Trophoblast cell (in vitro differentiated cells and primary cell): ENCODE results near the gene ALPI.

ENCODE experiments used
- DNase-seq, 2 donors: peaks; one replicate each; pipeline ENCODE4 v3.0.0-alpha.2; 2016
- H2AFZ ChIP-seq: 2 replicates; pipeline ENCODE4 v1.6.1; 2013; ENCODE audit warnings: low read length, moderate library complexity, mild to moderate bottlenecking; ENCODE audit not compliant: insufficient read depth, poor library complexity
- H2AK5ac ChIP-seq: 2 replicates; pipeline ENCODE4 v1.6.1; 2013; ENCODE audit warnings: mild to moderate bottlenecking, low read length
- H2BK120ac ChIP-seq: 2 replicates; pipeline ENCODE4 v1.6.1; 2013; ENCODE audit warnings: low read length, mild to moderate bottlenecking, moderate library complexity; ENCODE audit not compliant: insufficient read depth, poor library complexity
- H2BK12ac ChIP-seq: 2 replicates; pipeline ENCODE4 v1.6.1; 2013; ENCODE audit warnings: mild to moderate bottlenecking, low read length, moderate library complexity
- H2BK5ac ChIP-seq: 2 replicates; pipeline ENCODE4 v1.6.1; 2013; ENCODE audit warnings: low read length, low read depth, moderate library complexity, mild to moderate bottlenecking; ENCODE audit not compliant: poor library complexity
- H3K14ac ChIP-seq: 2 replicates; pipeline ENCODE4 v1.6.1; 2013; ENCODE audit warnings: mild to moderate bottlenecking, low read length
- H3K18ac ChIP-seq: 2 replicates; pipeline ENCODE4 v1.6.1; 2013; ENCODE audit warnings: mild to moderate bottlenecking, low read length
- H3K23ac ChIP-seq: 2 replicates; pipeline ENCODE4 v1.6.1; 2013; ENCODE audit warnings: low read length
- H3K27ac ChIP-seq: 2 replicates; pipeline ENCODE4 v1.5.1; 2013; ENCODE audit warnings: low read depth, mild to moderate bottlenecking, inconsistent platforms, low read length, moderate library complexity
- H3K27me3 ChIP-seq: 2 replicates; pipeline ENCODE4 v1.6.1; 2013; ENCODE audit warnings: inconsistent platforms, mild to moderate bottlenecking, low read length, moderate library complexity; ENCODE audit not compliant: insufficient read depth
- H3K36me3 ChIP-seq, 2 experiments: 1 replicate in 1 of 2; 2 replicates in 1 of 2; pipeline ENCODE4 v1.6.1; 2013; ENCODE audit warnings: low read length in 2 of 2, mild to moderate bottlenecking in 2 of 2, moderate library complexity in 1 of 2; ENCODE audit not compliant: insufficient read depth in 2 of 2, control insufficient read depth in 1 of 2
- H3K4ac ChIP-seq: 2 replicates; pipeline ENCODE4 v1.6.1; 2013; ENCODE audit warnings: low read depth, mild to moderate bottlenecking, low read length, moderate library complexity
- H3K4me1 ChIP-seq, 2 experiments: 1 replicate in 1 of 2; 2 replicates in 1 of 2; pipeline ENCODE4 v1.6.1; 2013; ENCODE audit warnings: low read length in 2 of 2, mild to moderate bottlenecking in 2 of 2, moderate library complexity in 1 of 2; ENCODE audit not compliant: insufficient read depth in 2 of 2, control insufficient read depth in 1 of 2
- H3K4me2 ChIP-seq: 2 replicates; pipeline ENCODE4 v1.6.1; 2013; ENCODE audit warnings: inconsistent platforms, mild to moderate bottlenecking, low read length, moderate library complexity
- H3K4me3 ChIP-seq: 2 replicates; pipeline ENCODE4 v1.5.1; 2013; ENCODE audit warnings: mild to moderate bottlenecking, low read depth, low read length, inconsistent platforms
- H3K79me1 ChIP-seq: one replicate; pipeline ENCODE4 v1.6.1; 2013; ENCODE audit warnings: low read length
- H3K79me2 ChIP-seq: 2 replicates; pipeline ENCODE4 v1.6.1; 2013; ENCODE audit warnings: low read length, mild to moderate bottlenecking; ENCODE audit not compliant: control insufficient read depth, insufficient read depth, poor library complexity
- H3K9ac ChIP-seq: 2 replicates; pipeline ENCODE4 v1.6.1; 2013; ENCODE audit warnings: mild to moderate bottlenecking, low read length
- H3K9me3 ChIP-seq: 2 replicates; pipeline ENCODE4 v1.6.1; 2013; ENCODE audit warnings: low read depth, mild to moderate bottlenecking, control low read depth, inconsistent platforms, low read length; ENCODE audit not compliant: insufficient read depth
- H4K12ac ChIP-seq: 2 replicates; pipeline ENCODE4 v1.6.1; 2013; ENCODE audit warnings: low read depth, mild to moderate bottlenecking, low read length, moderate library complexity
- H4K8ac ChIP-seq: 2 replicates; pipeline ENCODE4 v1.6.1; 2013; ENCODE audit warnings: low read depth, mild to moderate bottlenecking, low read length, moderate library complexity
- H4K91ac ChIP-seq: one replicate; pipeline ENCODE4 v1.6.1; 2013; ENCODE audit warnings: low read depth, mild to moderate bottlenecking, low read length, moderate library complexity
- WGBS: extraction: QIAGEN DNeasy Blood & Tissue Kit; methylation state at CpG from one replicate; pipeline ENCODE4 v1.1.7; 2013; ENCODE audit warnings: missing lambda C conversion rate; ENCODE audit not compliant: insufficient read length, insufficient coverage; ENCODE audit errors: extremely low coverage; 5-methylcytosine and 5-hydroxymethylcytosine counted together

The ALPI gene

GRCh38 chr2:232465061-232465460 lies 9.1 kb downstream of the ALPI start:
- H3K4ac ChIP-seq = no peak overlapping the region
- no peak overlapping the region for H3K27ac ChIP-seq
- no peak overlapping the region for H2BK12ac ChIP-seq
- no peaks in the 10 kb centered on the region for H3K79me2 ChIP-seq
- no peak overlapping the region for H3K9ac ChIP-seq
- no peak overlapping the region for H2AFZ ChIP-seq
- H3K18ac ChIP-seq = no peak overlapping the region
- H3K36me3 ChIP-seq = no peaks in the 10 kb centered on the region
- H4K8ac ChIP-seq = no peak overlapping the region
- WGBS = no CpG with 5 or more reads among the region's 6 CpGs
- H3K14ac ChIP-seq = no peak overlapping the region
- H2BK5ac ChIP-seq = no peak overlapping the region
- DNase-seq = no peak
- no peak overlapping the region for H2AK5ac ChIP-seq
- H2BK120ac ChIP-seq = no peak overlapping the region
- H3K4me2 ChIP-seq = no peak overlapping the region
- H3K27me3 ChIP-seq = no peaks in the 10 kb centered on the region
- H3K23ac ChIP-seq = no peak overlapping the region
- H3K79me1 ChIP-seq = no peaks in the 10 kb centered on the region
- no peak overlapping the region for H4K12ac ChIP-seq
- no peaks in the 10 kb centered on the region for H3K4me1 ChIP-seq
- H3K4me3 ChIP-seq = no peak overlapping the region
- H4K91ac ChIP-seq = no peak overlapping the region
- H3K9me3 ChIP-seq = no peaks in the 10 kb centered on the region

- no peaks in the 10 kb centered on the region for H3K4me1 ChIP-seq
- H3K27me3 ChIP-seq = no peaks in the 10 kb centered on the region
- H2BK12ac ChIP-seq = no peak overlapping the region
- no peak overlapping the region for H4K8ac ChIP-seq
- H3K4ac ChIP-seq = no peak overlapping the region
- H3K4me2 ChIP-seq = no peak overlapping the region
- no CpG with 5 or more reads among the region's 7 CpGs for WGBS
- H2AFZ ChIP-seq = no peak overlapping the region
- H3K27ac ChIP-seq = no peak overlapping the region
- H3K23ac ChIP-seq = no peak overlapping the region
- no peak overlapping the region for H2AK5ac ChIP-seq
- H3K79me1 ChIP-seq = no peaks in the 10 kb centered on the region
- H2BK120ac ChIP-seq = no peak overlapping the region
- H3K9me3 ChIP-seq = peaks cover 2% of the 10 kb centered on the region
- no peak overlapping the region for H3K9ac ChIP-seq
- no peak overlapping the region for H3K18ac ChIP-seq
- no peak overlapping the region for H4K12ac ChIP-seq
- H2BK5ac ChIP-seq = no peak overlapping the region
- no peak overlapping the region for H3K4me3 ChIP-seq
- DNase-seq = no peak
- H3K79me2 ChIP-seq = no peaks in the 10 kb centered on the region
- no peaks in the 10 kb centered on the region for H3K36me3 ChIP-seq
- H3K14ac ChIP-seq = no peak overlapping the region
- H4K91ac ChIP-seq = no peak overlapping the region
Measured at GRCh38 chr2:232466221-232466620, 10.3 kb downstream of the ALPI start.

- no peak overlapping the region for H2BK12ac ChIP-seq
- no peak overlapping the region for H3K23ac ChIP-seq
- H4K91ac ChIP-seq = no peak overlapping the region
- H2AK5ac ChIP-seq = no peak overlapping the region
- no peak overlapping the region for H4K8ac ChIP-seq
- no peak overlapping the region for H3K14ac ChIP-seq
- no peak overlapping the region for H3K4me3 ChIP-seq
- no peak overlapping the region for H2BK120ac ChIP-seq
- no peaks in the 10 kb centered on the region for H3K79me1 ChIP-seq
- no peak overlapping the region for H3K4ac ChIP-seq
- no peak overlapping the region for H3K4me2 ChIP-seq
- H3K9me3 ChIP-seq = peaks cover 2% of the 10 kb centered on the region
- no peak for DNase-seq
- H3K18ac ChIP-seq = no peak overlapping the region
- H2BK5ac ChIP-seq = no peak overlapping the region
- H3K79me2 ChIP-seq = no peaks in the 10 kb centered on the region
- no peak overlapping the region for H3K27ac ChIP-seq
- no peak overlapping the region for H3K9ac ChIP-seq
- H3K4me1 ChIP-seq = no peaks in the 10 kb centered on the region
- no peaks in the 10 kb centered on the region for H3K36me3 ChIP-seq
- H3K27me3 ChIP-seq = no peaks in the 10 kb centered on the region
- H4K12ac ChIP-seq = no peak overlapping the region
- no CpG with 5 or more reads among the region's 6 CpGs for WGBS
- no peak overlapping the region for H2AFZ ChIP-seq
Measured at GRCh38 chr2:232473467-232473890, 17.5 kb downstream of the ALPI start.

- Histone ChIP-seq H3K79me2 (no peaks in the 10 kb centered on the region), H3K18ac (no peak overlapping the region), H3K27me3 (no peaks in the 10 kb centered on the region), H3K23ac (no peak overlapping the region), H4K8ac (no peak overlapping the region), H2AK5ac (no peak overlapping the region), H3K9me3 (peaks cover 1% of the 10 kb centered on the region), H3K4ac (no peak overlapping the region), H2BK5ac (no peak overlapping the region), H3K4me3 (no peak overlapping the region), H2BK12ac (no peak overlapping the region), H3K79me1 (no peaks in the 10 kb centered on the region), H3K27ac (no peak overlapping the region), H4K91ac (no peak overlapping the region), H3K4me2 (no peak overlapping the region), H3K14ac (no peak overlapping the region), H3K9ac (no peak overlapping the region), H2AFZ (no peak overlapping the region), H3K36me3 (no peaks in the 10 kb centered on the region), H2BK120ac (no peak overlapping the region), H3K4me1 (no peaks in the 10 kb centered on the region), H4K12ac (no peak overlapping the region)
- no peak for DNase-seq
- WGBS = no CpG with 5 or more reads among the region's 2 CpGs
Measured at GRCh38 chr2:232476045-232476444, 20.1 kb downstream of the ALPI start.
